ENCODE results near the gene FBRSL1.
"Not testable (repeated sequence)": the region's sequence is repeated elsewhere in the genome, so short reads cannot be mapped to it uniquely, and the experiment has no call there.

The FBRSL1 gene

GRCh38 chr12:132528564-132529106 lies 38.7 kb downstream of the FBRSL1 start:
- no peak for DNase-seq

- DNase-seq = no peak
Measured at GRCh38 chr12:132529156-132529839, 39.3 kb downstream of the FBRSL1 start.

GRCh38 chr12:132529906-132530305 lies 40.0 kb downstream of the FBRSL1 start:
- no peak for DNase-seq

GRCh38 chr12:132530447-132530846 lies 40.5 kb downstream of the FBRSL1 start:
- DNase-seq = no peak

- DNase-seq = no peak
Measured at GRCh38 chr12:132530851-132531250, 40.9 kb downstream of the FBRSL1 start.

GRCh38 chr12:132532711-132533583 lies 43.0 kb downstream of the FBRSL1 start:
- DNase-seq = not testable (repeated sequence)

- DNase-seq = no peak
Measured at GRCh38 chr12:132533584-132533958, 43.6 kb downstream of the FBRSL1 start.

GRCh38 chr12:132534076-132534475 lies 44.1 kb downstream of the FBRSL1 start:
- DNase-seq = no peak

GRCh38 chr12:132535019-132535418 lies 45.1 kb downstream of the FBRSL1 start:
- DNase-seq = no peak

- no peak for DNase-seq
Measured at GRCh38 chr12:132536102-132536876, 46.3 kb downstream of the FBRSL1 start.

- DNase-seq = no peak
Measured at GRCh38 chr12:132537049-132537448, 47.1 kb downstream of the FBRSL1 start.

- DNase-seq = no peak
Measured at GRCh38 chr12:132537836-132538662, 48.1 kb downstream of the FBRSL1 start.

GRCh38 chr12:132538663-132538990 lies 48.7 kb downstream of the FBRSL1 start:
- no peak for DNase-seq

- DNase-seq = no peak
Measured at GRCh38 chr12:132539016-132539773, 49.2 kb downstream of the FBRSL1 start.

- no peak for DNase-seq
Measured at GRCh38 chr12:132540436-132540835, 50.5 kb downstream of the FBRSL1 start.

GRCh38 chr12:132541200-132541599 lies 51.2 kb downstream of the FBRSL1 start:
- no peak for DNase-seq

- no peak for DNase-seq
Measured at GRCh38 chr12:132541996-132542395, 52.0 kb downstream of the FBRSL1 start.

GRCh38 chr12:132542661-132543060 lies 52.7 kb downstream of the FBRSL1 start:
- no peak for DNase-seq

- DNase-seq = no peak
Measured at GRCh38 chr12:132543298-132544079, 53.5 kb downstream of the FBRSL1 start.

GRCh38 chr12:132544080-132544397 lies 54.1 kb downstream of the FBRSL1 start:
- no peak for DNase-seq

- no peak for DNase-seq
Measured at GRCh38 chr12:132544498-132544897, 54.5 kb downstream of the FBRSL1 start.
